Measurements from ENCODE around the gene GDPD4.

- TF ChIP-seq RAD21 (IDR thresholded peaks at IDR 0.05; ENCODE audit: low read length) (no peak), SMC3 (IDR thresholded peaks at IDR 0.05; ENCODE audit: low read depth, low read length) (no peak), CTCF (conservative IDR thresholded peaks at IDR 0.05; ENCODE audit: low read depth, low read length) (no peak), CHD1 (IDR thresholded peaks at IDR 0.05; ENCODE audit: low read depth, low read length) (no peak), POLR2A (IDR thresholded peaks at IDR 0.05; ENCODE audit: low read depth, low read length) (no peak), MAFK (IDR thresholded peaks at IDR 0.05; ENCODE audit: low read depth, low read length) (no peak), USF2 (IDR thresholded peaks at IDR 0.05; ENCODE audit: low read depth, low read length) (no peak), BHLHE40 (IDR thresholded peaks at IDR 0.05; ENCODE audit: low read depth, low read length) (no peak), MXI1 (IDR thresholded peaks at IDR 0.05; ENCODE audit: borderline replicate concordance, low read depth, low read length) (no peak), FOS (IDR thresholded peaks at IDR 0.05; ENCODE audit: low read depth, low read length) (no peak), CEBPB (IDR thresholded peaks at IDR 0.05; ENCODE audit: low read depth, low read length) (no peak), NFE2L2 (IDR thresholded peaks at IDR 0.05; ENCODE audit: low read depth, low read length) (no peak), RFX5 (IDR thresholded peaks at IDR 0.05; ENCODE audit: low read depth, low read length) (no peak)
These were observed 22.6 kb downstream of the GDPD4 start for GRCh38 chr11:77278595-77279506.
